Astrocyte (in vitro differentiated cells and primary cell): ENCODE results near the gene CACNA2D4. TPM values are rescaled to one million over a fixed set of nuclear protein-coding genes. Genes with fewer than 3 reads are reported as not detected.

Experiments used
- DNase-seq: peaks from one replicate; pipeline ENCODE4 v3.0.0-alpha.2; 2010; ENCODE audit warnings: low read depth
- FAIRE-seq: peaks from 2 replicates; lab custom pipeline; 2011; peaks lifted over from hg19 to GRCh38; lab: Jason Lieb, UNC
- H2AFZ ChIP-seq: 2 replicates; pipeline ENCODE4 v1.6.0; 2012; ENCODE audit warnings: low read depth, low read length, inconsistent platforms
- H3K27ac ChIP-seq: 2 replicates; pipeline ENCODE4 v1.5.1; 2011; ENCODE audit warnings: low read depth, low read length, inconsistent platforms
- H3K27me3 ChIP-seq: 2 replicates; pipeline ENCODE4 v1.6.0; 2011; ENCODE audit warnings: low read length, inconsistent platforms; ENCODE audit not compliant: insufficient read depth
- H3K36me3 ChIP-seq: 2 replicates; pipeline ENCODE4 v1.5.1; 2011; ENCODE audit warnings: low read length, inconsistent platforms; ENCODE audit not compliant: insufficient read depth
- H3K4me1 ChIP-seq: 2 replicates; pipeline ENCODE4 v1.5.1; 2011; ENCODE audit warnings: low read length, inconsistent platforms; ENCODE audit not compliant: insufficient read depth
- H3K4me2 ChIP-seq: 2 replicates; pipeline ENCODE4 v1.6.0; 2012; ENCODE audit warnings: low read length, inconsistent platforms
- H3K4me3 ChIP-seq: 2 replicates; pipeline ENCODE4 v1.5.1; 2011; ENCODE audit warnings: low read depth, mild to moderate bottlenecking, low read length, inconsistent platforms; ENCODE audit not compliant: insufficient read depth
- H3K79me2 ChIP-seq: 2 replicates; pipeline ENCODE4 v1.6.0; 2012; ENCODE audit warnings: mild to moderate bottlenecking, low read length, inconsistent platforms; ENCODE audit not compliant: insufficient read depth
- H3K9ac ChIP-seq: 2 replicates; pipeline ENCODE4 v1.6.0; 2012; ENCODE audit warnings: mild to moderate bottlenecking, low read length, inconsistent platforms
- H3K9me3 ChIP-seq: 2 replicates; pipeline ENCODE4 v1.5.1; 2012; ENCODE audit warnings: low read depth, mild to moderate bottlenecking, low read length, inconsistent platforms; ENCODE audit not compliant: insufficient read depth
- H4K20me1 ChIP-seq: 2 replicates; pipeline ENCODE4 v1.6.0; 2012; ENCODE audit warnings: low read length, inconsistent platforms; ENCODE audit not compliant: insufficient read depth
- H3K27ac Mint-ChIP-seq: one replicate; pipeline ENCODE4 v1.8.0; 2021; ENCODE audit warnings: mild to moderate bottlenecking, mixed read lengths; ENCODE audit not compliant: unreplicated experiment
- H3K27me3 Mint-ChIP-seq: one replicate; pipeline ENCODE4 v1.8.0; 2021; ENCODE audit warnings: low read depth, mixed read lengths; ENCODE audit not compliant: unreplicated experiment
- H3K36me3 Mint-ChIP-seq: one replicate; pipeline ENCODE4 v1.8.0; 2021; ENCODE audit warnings: low read depth, mixed read lengths; ENCODE audit not compliant: unreplicated experiment
- H3K4me1 Mint-ChIP-seq: one replicate; pipeline ENCODE4 v1.8.0; 2021; ENCODE audit warnings: low read depth, mixed read lengths; ENCODE audit not compliant: unreplicated experiment
- H3K4me3 Mint-ChIP-seq: one replicate; pipeline ENCODE4 v1.8.0; 2021; ENCODE audit warnings: mild to moderate bottlenecking, moderate library complexity, mixed read lengths; ENCODE audit not compliant: unreplicated experiment
- H3K9me3 Mint-ChIP-seq: one replicate; pipeline ENCODE4 v1.8.0; 2021; ENCODE audit warnings: mild to moderate bottlenecking, mixed read lengths; ENCODE audit not compliant: unreplicated experiment
- CTCF ChIP-seq: IDR thresholded peaks from 2 replicates; pipeline ENCODE4 v1.5.1; 2011; ENCODE audit warnings: low read depth, mild to moderate bottlenecking, inconsistent platforms, low read length, moderate library complexity; ENCODE audit not compliant: insufficient read depth
- EZH2 ChIP-seq: IDR thresholded peaks from 2 replicates; pipeline ENCODE4 v1.6.1; 2012; ENCODE audit warnings: mild to moderate bottlenecking, low read length, inconsistent platforms; ENCODE audit not compliant: insufficient read depth
- total RNA-seq: library from RNA; stranded (reverse); gene quantifications from 2 replicates; pipeline ENCODE4 v1.2.1, GENCODE V29; 2021

CACNA2D4 gene
- total RNA-seq, 1 donor from 2014 or later = 0.09 TPM

GRCh38 chr12:1803736-1804135 lies 114.7 kb downstream of the CACNA2D4 start:
- H3K9me3 ChIP-seq = no peaks in the 10 kb centered on the region
- H3K9ac ChIP-seq = no peak overlapping the region
- no peaks in the 10 kb centered on the region for H3K79me2 ChIP-seq
- H3K27me3 Mint-ChIP-seq = peaks cover 2% of the 10 kb centered on the region
- H2AFZ ChIP-seq = peak overlapping the region; percentile 91
- no peaks in the 10 kb centered on the region for H3K36me3 ChIP-seq
- H3K27me3 ChIP-seq = no peaks in the 10 kb centered on the region
- peaks cover 2% of the 10 kb centered on the region for H3K9me3 Mint-ChIP-seq
- H3K4me3 Mint-ChIP-seq = no peak overlapping the region
- H3K4me2 ChIP-seq = no peak overlapping the region
- H4K20me1 ChIP-seq = no peaks in the 10 kb centered on the region
- no peak for FAIRE-seq
- H3K36me3 Mint-ChIP-seq = no peaks in the 10 kb centered on the region
- DNase-seq = no peak
- no peak overlapping the region for H3K4me3 ChIP-seq
- TF ChIP-seq CTCF (no peak), EZH2 (no peak)
- H3K4me1 Mint-ChIP-seq = no peaks in the 10 kb centered on the region
- no peak overlapping the region for H3K27ac Mint-ChIP-seq
- H3K4me1 ChIP-seq = no peaks in the 10 kb centered on the region
- H3K27ac ChIP-seq = no peak overlapping the region

DNA sequence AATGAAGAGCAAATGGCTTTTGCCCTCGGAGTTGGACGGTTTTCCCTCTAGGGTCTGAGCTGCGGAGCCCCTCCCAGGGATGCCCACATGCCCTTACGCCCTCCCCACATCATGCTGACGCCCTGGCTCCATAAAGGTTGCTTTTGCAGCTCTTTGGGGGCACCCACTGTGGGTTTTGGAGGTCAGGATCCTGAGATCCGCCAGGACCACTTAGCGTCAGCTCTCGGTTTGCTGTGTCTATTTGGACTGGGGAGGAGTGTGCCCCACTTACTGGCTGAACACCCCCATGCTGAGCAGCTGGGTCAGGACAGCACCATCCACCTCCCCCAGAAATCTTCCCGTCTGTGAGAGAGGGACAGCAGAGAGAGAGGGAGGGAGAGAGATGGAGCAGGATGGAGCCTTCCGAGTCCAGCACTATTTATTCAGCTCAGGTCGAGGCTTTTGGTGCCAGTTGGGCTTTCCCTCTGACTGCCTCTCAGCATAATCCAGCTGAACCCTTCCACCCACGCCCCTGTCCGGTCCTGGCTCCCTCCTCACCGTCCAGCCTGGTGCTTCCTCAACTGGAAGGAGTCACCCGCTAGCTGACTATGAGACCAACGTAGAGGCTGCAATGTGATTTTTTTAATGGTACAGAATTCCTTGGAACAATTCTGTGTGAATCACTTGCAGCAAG lies 117.0 kb downstream of the CACNA2D4 start:
- TF ChIP-seq CTCF (no peak), EZH2 (no peak)
- H3K4me3 Mint-ChIP-seq = no peak overlapping the region
- peaks cover 5% of the 10 kb centered on the region for H3K27me3 Mint-ChIP-seq
- no peaks in the 10 kb centered on the region for H3K36me3 Mint-ChIP-seq
- Histone ChIP-seq H3K4me3 (no peak overlapping the region), H3K4me2 (no peak overlapping the region), H3K4me1 (peaks cover 6% of the 10 kb centered on the region), H3K27me3 (no peaks in the 10 kb centered on the region), H2AFZ (no peak overlapping the region), H3K36me3 (no peaks in the 10 kb centered on the region), H4K20me1 (no peaks in the 10 kb centered on the region), H3K79me2 (no peaks in the 10 kb centered on the region), H3K9ac (no peak overlapping the region), H3K27ac (no peak overlapping the region), H3K9me3 (no peaks in the 10 kb centered on the region)
- no peak for FAIRE-seq
- no peak overlapping the region for H3K27ac Mint-ChIP-seq
- DNase-seq = peak; percentile 66
- H3K4me1 Mint-ChIP-seq = no peaks in the 10 kb centered on the region
- H3K9me3 Mint-ChIP-seq = peaks cover 2% of the 10 kb centered on the region
